Activated naive CD8-positive, alpha-beta T cell (primary cell): Measurements from ENCODE around the gene LAMC1.

Source experiments
- H3K27ac Mint-ChIP-seq: one replicate; pipeline ENCODE4 v1.8.0; 2021; ENCODE audit warnings: mixed read lengths
- H3K27me3 Mint-ChIP-seq: one replicate; pipeline ENCODE4 v1.8.0; 2021; ENCODE audit warnings: mixed read lengths
- H3K36me3 Mint-ChIP-seq: one replicate; pipeline ENCODE4 v1.8.0; 2021; ENCODE audit warnings: mixed read lengths
- H3K4me1 Mint-ChIP-seq: one replicate; pipeline ENCODE4 v1.8.0; 2021; ENCODE audit warnings: low read depth, mixed read lengths
- H3K4me3 Mint-ChIP-seq: one replicate; pipeline ENCODE4 v1.8.0; 2021; ENCODE audit warnings: mild to moderate bottlenecking, mixed read lengths
- H3K9me3 Mint-ChIP-seq: one replicate; pipeline ENCODE4 v1.8.0; 2021; ENCODE audit warnings: low read depth, mixed read lengths

Gene LAMC1

GRCh38 chr1:183073320-183073719 lies 50.1 kb downstream of the LAMC1 start:
- H3K36me3 Mint-ChIP-seq, result no peaks in the 10 kb centered on the region
- H3K4me3 Mint-ChIP-seq, result no peak overlapping the region
- no peak overlapping the region for H3K27ac Mint-ChIP-seq
- no peaks in the 10 kb centered on the region for H3K9me3 Mint-ChIP-seq
- H3K27me3 Mint-ChIP-seq, result peaks cover 3% of the 10 kb centered on the region
- peaks cover 5% of the 10 kb centered on the region for H3K4me1 Mint-ChIP-seq

- Mint-ChIP-seq H3K36me3 (no peaks in the 10 kb centered on the region), H3K9me3 (no peaks in the 10 kb centered on the region), H3K4me3 (no peak overlapping the region), H3K27me3 (peaks cover 3% of the 10 kb centered on the region), H3K4me1 (peaks cover 5% of the 10 kb centered on the region), H3K27ac (no peak overlapping the region)
Measured at GRCh38 chr1:183074215-183074614, 51.0 kb downstream of the LAMC1 start.

GRCh38 chr1:183075861-183076260 lies 52.6 kb downstream of the LAMC1 start:
- Mint-ChIP-seq H3K9me3 (no peaks in the 10 kb centered on the region), H3K27me3 (peaks cover 3% of the 10 kb centered on the region), H3K4me1 (peaks cover 3% of the 10 kb centered on the region), H3K36me3 (no peaks in the 10 kb centered on the region), H3K27ac (no peak overlapping the region), H3K4me3 (no peak overlapping the region)

GRCh38 chr1:183077097-183077496 lies 53.9 kb downstream of the LAMC1 start:
- Mint-ChIP-seq H3K4me3 (no peak overlapping the region), H3K4me1 (no peaks in the 10 kb centered on the region), H3K9me3 (no peaks in the 10 kb centered on the region), H3K27me3 (peaks cover 8% of the 10 kb centered on the region), H3K27ac (no peak overlapping the region), H3K36me3 (no peaks in the 10 kb centered on the region)

GRCh38 chr1:183079712-183080388 lies 56.6 kb downstream of the LAMC1 start:
- Mint-ChIP-seq H3K27ac (no peak overlapping the region), H3K4me1 (no peaks in the 10 kb centered on the region), H3K9me3 (no peaks in the 10 kb centered on the region), H3K36me3 (no peaks in the 10 kb centered on the region), H3K27me3 (peaks cover 9% of the 10 kb centered on the region), H3K4me3 (no peak overlapping the region)

GRCh38 chr1:183080406-183080805 lies 57.2 kb downstream of the LAMC1 start:
- H3K9me3 Mint-ChIP-seq, result no peaks in the 10 kb centered on the region
- no peaks in the 10 kb centered on the region for H3K4me1 Mint-ChIP-seq
- H3K27me3 Mint-ChIP-seq, result peaks cover 9% of the 10 kb centered on the region
- H3K27ac Mint-ChIP-seq, result no peak overlapping the region
- H3K4me3 Mint-ChIP-seq, result no peak overlapping the region
- no peaks in the 10 kb centered on the region for H3K36me3 Mint-ChIP-seq

GRCh38 chr1:183081402-183082120 lies 58.3 kb downstream of the LAMC1 start:
- no peaks in the 10 kb centered on the region for H3K36me3 Mint-ChIP-seq
- H3K9me3 Mint-ChIP-seq, result no peaks in the 10 kb centered on the region
- H3K27me3 Mint-ChIP-seq, result peaks cover 6% of the 10 kb centered on the region
- no peak overlapping the region for H3K27ac Mint-ChIP-seq
- H3K4me3 Mint-ChIP-seq, result no peak overlapping the region
- H3K4me1 Mint-ChIP-seq, result no peaks in the 10 kb centered on the region

- no peaks in the 10 kb centered on the region for H3K4me1 Mint-ChIP-seq
- no peaks in the 10 kb centered on the region for H3K9me3 Mint-ChIP-seq
- no peak overlapping the region for H3K27ac Mint-ChIP-seq
- H3K4me3 Mint-ChIP-seq, result no peak overlapping the region
- H3K36me3 Mint-ChIP-seq, result no peaks in the 10 kb centered on the region
- H3K27me3 Mint-ChIP-seq, result peaks cover 6% of the 10 kb centered on the region
Measured at GRCh38 chr1:183082650-183083049, 59.4 kb downstream of the LAMC1 start.

- H3K9me3 Mint-ChIP-seq, result no peaks in the 10 kb centered on the region
- no peak overlapping the region for H3K4me3 Mint-ChIP-seq
Measured at GRCh38 chr1:183087001-183087400, 63.8 kb downstream of the LAMC1 start.

GRCh38 chr1:183089025-183089639 lies 65.9 kb downstream of the LAMC1 start:
- Mint-ChIP-seq H3K9me3 (no peaks in the 10 kb centered on the region), H3K4me1 (no peaks in the 10 kb centered on the region), H3K27me3 (peaks cover 2% of the 10 kb centered on the region), H3K4me3 (no peak overlapping the region), H3K36me3 (no peaks in the 10 kb centered on the region), H3K27ac (no peak overlapping the region)

More at GRCh38 chr1:183087001-183087400, 63.8 kb downstream of the LAMC1 start:
- Mint-ChIP-seq H3K4me1 (no peaks in the 10 kb centered on the region), H3K36me3 (no peaks in the 10 kb centered on the region), H3K27me3 (peaks cover 1% of the 10 kb centered on the region), H3K27ac (no peak overlapping the region)

GRCh38 chr1:183090391-183091006 lies 67.3 kb downstream of the LAMC1 start:
- Mint-ChIP-seq H3K4me3 (no peak overlapping the region), H3K9me3 (no peaks in the 10 kb centered on the region), H3K27ac (no peak overlapping the region)

GRCh38 chr1:183091181-183091580 lies 68.0 kb downstream of the LAMC1 start:
- Mint-ChIP-seq H3K4me3 (no peak overlapping the region), H3K4me1 (no peaks in the 10 kb centered on the region), H3K27ac (no peak overlapping the region), H3K36me3 (no peaks in the 10 kb centered on the region), H3K9me3 (no peaks in the 10 kb centered on the region), H3K27me3 (peaks cover 4% of the 10 kb centered on the region)

More at GRCh38 chr1:183090391-183091006, 67.3 kb downstream of the LAMC1 start:
- no peaks in the 10 kb centered on the region for H3K36me3 Mint-ChIP-seq
- peaks cover 4% of the 10 kb centered on the region for H3K27me3 Mint-ChIP-seq
- no peaks in the 10 kb centered on the region for H3K4me1 Mint-ChIP-seq

- Mint-ChIP-seq H3K27ac (no peak overlapping the region), H3K4me1 (no peaks in the 10 kb centered on the region), H3K9me3 (no peaks in the 10 kb centered on the region), H3K27me3 (peaks cover 4% of the 10 kb centered on the region), H3K36me3 (no peaks in the 10 kb centered on the region), H3K4me3 (no peak overlapping the region)
Measured at GRCh38 chr1:183092350-183092749, 69.1 kb downstream of the LAMC1 start.

GRCh38 chr1:183093066-183093668 lies 69.9 kb downstream of the LAMC1 start:
- Mint-ChIP-seq H3K36me3 (no peaks in the 10 kb centered on the region), H3K9me3 (no peaks in the 10 kb centered on the region), H3K4me1 (no peaks in the 10 kb centered on the region), H3K27ac (no peak overlapping the region), H3K4me3 (no peak overlapping the region), H3K27me3 (peaks cover 4% of the 10 kb centered on the region)
